Esophagus (tissue), 2 donors: ENCODE data around the gene SERPINA9. TPM values are rescaled to one million over a fixed set of nuclear protein-coding genes. Genes with fewer than 3 reads are reported as not detected.

ENCODE experiments used
- H3K27ac ChIP-seq, 2 donors: one replicate each; pipeline ENCODE4 v1.5.1; 2013; ENCODE audit warnings: low read depth in 2 of 2, mild to moderate bottlenecking in 2 of 2, inconsistent platforms in 1 of 2, low read length in 1 of 2, moderate library complexity in 1 of 2
- H3K27me3 ChIP-seq, 2 donors: one replicate each; pipeline ENCODE4 v1.6.1; 2013; ENCODE audit warnings: low read length in 2 of 2, control low read depth in 1 of 2, mild to moderate bottlenecking in 1 of 2; ENCODE audit not compliant: insufficient read depth in 2 of 2, control insufficient read depth in 1 of 2
- H3K36me3 ChIP-seq, 2 donors: one replicate each; pipeline ENCODE4 v1.6.1; 2013; ENCODE audit warnings: low read length in 1 of 2; ENCODE audit not compliant: control insufficient read depth in 2 of 2, insufficient read depth in 2 of 2
- H3K4me1 ChIP-seq, 2 donors: one replicate each; pipeline ENCODE4 v1.6.1; 2013; ENCODE audit warnings: low read length in 1 of 2; ENCODE audit not compliant: control insufficient read depth in 2 of 2, insufficient read depth in 2 of 2
- H3K4me3 ChIP-seq, 2 donors: one replicate each; pipeline ENCODE4 v1.5.1; 2013; ENCODE audit warnings: low read length in 2 of 2, mild to moderate bottlenecking in 2 of 2, low read depth in 1 of 2, moderate library complexity in 1 of 2
- H3K9me3 ChIP-seq, 2 donors: one replicate each; pipeline ENCODE4 v1.6.1; 2013; ENCODE audit warnings: mild to moderate bottlenecking in 2 of 2, low read depth in 1 of 2, low read length in 1 of 2, moderate library complexity in 1 of 2; ENCODE audit not compliant: control insufficient read depth in 2 of 2, insufficient read depth in 1 of 2
- WGBS, 2 donors: extraction: QIAGEN DNeasy Blood & Tissue Kit; methylation state at CpG; one replicate each; pipeline ENCODE4 v1.1.7; 2013; 5-methylcytosine and 5-hydroxymethylcytosine counted together
- polyA plus RNA-seq, 2 donors: library from polyadenylated mRNA; stranded (reverse); fragments of 200-250 nt; gene quantifications; one replicate each; pipeline ENCODE4 v1.2.3, GENCODE V29; 2013
- donor health status: healthy with polysubstance abuse.
- donor health status: Bipolar disorder and iron deficiency.

The SERPINA9 gene
- polyA plus RNA-seq, 2 donors: not detected

GRCh38 chr14:94441531-94442205 is 34.3 kb downstream of the SERPINA9 start:
- WGBS, 2 donors: 94% methylated on average over 12 of the region's 12 CpGs
- Histone ChIP-seq H3K27ac (no peak overlapping the region), H3K9me3 (peaks cover 0 to 5% of the 10 kb centered on the region in 2 donors), H3K36me3 (no peaks in the 10 kb centered on the region), H3K4me1 (no peaks in the 10 kb centered on the region), H3K27me3 (no peaks in the 10 kb centered on the region), H3K4me3 (no peak overlapping the region)

GRCh38 chr14:94441130-94441529 is 34.9 kb downstream of the SERPINA9 start:
- 90 to 91% methylated on average over 4 of the region's 4 CpGs for WGBS, 2 donors
- H3K36me3 ChIP-seq: no peaks in the 10 kb centered on the region
- peaks cover 0 to 5% of the 10 kb centered on the region in 2 donors for H3K9me3 ChIP-seq
- H3K4me3 ChIP-seq: no peak overlapping the region
- no peak overlapping the region for H3K27ac ChIP-seq
- no peaks in the 10 kb centered on the region for H3K4me1 ChIP-seq
- no peaks in the 10 kb centered on the region for H3K27me3 ChIP-seq

DNA sequence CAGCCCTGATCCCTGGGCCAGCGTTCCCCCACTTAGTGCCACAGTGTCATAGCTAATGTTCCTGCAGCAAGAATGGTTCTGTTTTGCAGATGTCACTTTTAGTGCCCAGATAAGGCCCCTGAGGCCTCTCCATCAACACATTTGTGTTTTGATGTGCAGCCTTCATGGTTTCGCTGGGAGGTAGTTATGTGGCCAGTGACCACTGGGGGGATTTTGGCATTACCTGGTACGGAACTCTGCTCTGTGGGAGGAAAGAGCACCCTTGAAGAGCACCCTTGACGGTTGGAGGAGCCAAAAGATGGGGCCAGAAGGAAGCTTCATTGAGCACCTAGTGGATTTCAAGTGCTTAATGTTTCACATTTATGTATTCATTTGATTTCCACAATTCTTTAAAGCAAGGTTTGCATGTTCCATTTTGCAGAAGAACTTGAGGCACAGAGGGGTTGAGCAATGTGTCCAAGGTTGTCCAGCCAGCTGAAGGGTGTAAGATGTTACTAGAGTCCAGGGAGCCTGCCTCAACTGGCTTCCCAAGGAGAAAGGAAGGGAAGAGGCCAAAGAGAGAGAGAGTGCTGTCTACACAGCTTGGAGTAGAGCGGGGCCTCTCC is 36.4 kb downstream of the SERPINA9 start:
- Histone ChIP-seq H3K36me3 (no peaks in the 10 kb centered on the region), H3K27ac (no peak overlapping the region), H3K4me1 (no peaks in the 10 kb centered on the region), H3K4me3 (no peak overlapping the region), H3K9me3 (peaks cover 0 to 2% of the 10 kb centered on the region in 2 donors), H3K27me3 (no peaks in the 10 kb centered on the region)
- 75 to 80% methylated on average over 5 of the region's 5 CpGs for whole genome bisulfite sequencing, 2 donors

- 40 to 53% methylated on average over 2 of the region's 2 CpGs for WGBS, 2 donors
- no peaks in the 10 kb centered on the region for H3K36me3 ChIP-seq
Observed at GRCh38 chr14:94428610-94429009, 47.4 kb downstream of the SERPINA9 start.

DNA sequence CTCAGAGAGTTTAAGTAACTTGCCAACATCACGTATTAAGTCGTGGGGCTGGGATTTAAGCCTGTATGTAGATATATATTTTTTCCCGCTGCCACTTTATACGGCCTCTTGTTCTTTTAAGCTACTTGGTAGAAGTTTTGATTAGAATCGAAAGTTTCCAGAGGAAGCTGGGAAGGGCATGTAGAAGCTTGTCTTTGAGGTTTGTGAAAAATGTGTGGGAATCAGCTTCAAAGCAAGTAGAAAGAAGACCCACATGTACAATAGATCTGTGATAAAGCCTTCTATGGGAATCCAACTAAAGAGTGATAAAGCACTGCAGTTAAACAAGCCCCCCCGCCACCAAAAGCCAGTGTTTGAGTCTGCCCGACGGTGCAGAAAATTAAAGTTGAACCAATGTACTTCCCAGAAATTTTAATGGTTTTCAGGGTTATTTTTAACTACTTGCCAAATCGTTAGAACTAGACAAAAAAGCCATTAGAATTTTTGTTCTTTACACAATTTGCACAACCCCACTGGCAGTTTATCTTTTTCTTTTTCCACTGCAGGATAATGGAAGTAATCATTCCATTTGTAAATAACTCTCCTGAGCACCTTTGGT is 48.9 kb downstream of the SERPINA9 start:
- Histone ChIP-seq H3K9me3 (peaks cover 0 to 2% of the 10 kb centered on the region in 2 donors), H3K27ac (no peak overlapping the region), H3K27me3 (no peaks in the 10 kb centered on the region), H3K36me3 (no peaks in the 10 kb centered on the region), H3K4me1 (no peaks in the 10 kb centered on the region), H3K4me3 (no peak overlapping the region)
- 44 to 54% methylated on average over 9 of the region's 9 CpGs for WGBS, 2 donors

More at GRCh38 chr14:94428610-94429009, 47.4 kb downstream of the SERPINA9 start:
- Histone ChIP-seq H3K9me3 (peaks cover 0 to 2% of the 10 kb centered on the region in 2 donors), H3K4me3 (no peak overlapping the region), H3K27me3 (no peaks in the 10 kb centered on the region), H3K4me1 (no peaks in the 10 kb centered on the region), H3K27ac (no peak overlapping the region)

- Histone ChIP-seq H3K36me3 (no peaks in the 10 kb centered on the region), H3K27ac (peak overlapping the region in 1 of 2 donors; percentile 11), H3K4me1 (no peaks in the 10 kb centered on the region), H3K4me3 (no peak overlapping the region), H3K9me3 (peaks cover 0 to 2% of the 10 kb centered on the region in 2 donors), H3K27me3 (no peaks in the 10 kb centered on the region)
- WGBS, 2 donors: 46 to 55% methylated on average over 4 of the region's 4 CpGs
Observed at GRCh38 chr14:94426526-94426925, 49.5 kb downstream of the SERPINA9 start.

GRCh38 chr14:94424371-94424770 is 51.6 kb downstream of the SERPINA9 start:
- no peaks in the 10 kb centered on the region for H3K27me3 ChIP-seq
- H3K36me3 ChIP-seq: no peaks in the 10 kb centered on the region
- no peak overlapping the region for H3K4me3 ChIP-seq
- WGBS, 2 donors: 81% methylated on average over 3 of the region's 3 CpGs
- no peak overlapping the region for H3K27ac ChIP-seq
- H3K4me1 ChIP-seq: no peaks in the 10 kb centered on the region
- no peaks in the 10 kb centered on the region for H3K9me3 ChIP-seq

- Histone ChIP-seq H3K4me1 (no peaks in the 10 kb centered on the region), H3K4me3 (no peak overlapping the region), H3K27me3 (no peaks in the 10 kb centered on the region), H3K9me3 (no peaks in the 10 kb centered on the region), H3K27ac (no peak overlapping the region), H3K36me3 (no peaks in the 10 kb centered on the region)
- WGBS, 2 donors: 11 to 13% methylated on average over 13 of the region's 13 CpGs
Observed at GRCh38 chr14:94423453-94424056, 52.4 kb downstream of the SERPINA9 start.

DNA sequence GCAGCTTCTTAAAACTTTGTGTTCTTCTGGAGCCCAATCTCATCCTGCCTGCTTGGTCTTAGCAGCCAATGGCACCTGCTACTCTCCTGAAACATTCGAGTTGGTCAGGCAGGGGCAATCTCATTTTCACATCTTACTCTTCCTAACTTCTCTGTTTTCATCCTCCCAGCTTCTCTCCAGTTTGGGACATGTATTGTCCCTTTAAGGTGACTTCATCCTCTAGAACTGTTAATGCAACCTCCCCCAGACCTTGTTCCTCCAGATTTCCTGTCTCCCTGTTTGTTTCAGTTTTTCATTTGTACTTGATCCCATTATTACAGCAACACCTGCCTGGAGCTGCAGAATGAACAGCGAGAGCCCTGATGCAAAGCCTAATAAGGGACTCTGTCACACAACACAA is 54.7 kb downstream of the SERPINA9 start:
- Histone ChIP-seq H3K36me3 (no peaks in the 10 kb centered on the region), H3K4me3 (no peak overlapping the region), H3K9me3 (no peaks in the 10 kb centered on the region), H3K27ac (no peak overlapping the region), H3K27me3 (no peaks in the 10 kb centered on the region), H3K4me1 (no peaks in the 10 kb centered on the region)
- 55 to 67% methylated on average over 2 of the region's 2 CpGs for WGBS, 2 donors
